GM18907 (cell line): Measurements from ENCODE around the gene HTRA3.

Experiments used
- ATAC-seq: cut with Tn5 transposase; IDR thresholded peaks from one replicate; pipeline ENCODE4 v1.9.1; 2021; ENCODE audit warnings: mild to moderate bottlenecking, moderate library complexity; ENCODE audit not compliant: unreplicated experiment

Gene HTRA3

DNA sequence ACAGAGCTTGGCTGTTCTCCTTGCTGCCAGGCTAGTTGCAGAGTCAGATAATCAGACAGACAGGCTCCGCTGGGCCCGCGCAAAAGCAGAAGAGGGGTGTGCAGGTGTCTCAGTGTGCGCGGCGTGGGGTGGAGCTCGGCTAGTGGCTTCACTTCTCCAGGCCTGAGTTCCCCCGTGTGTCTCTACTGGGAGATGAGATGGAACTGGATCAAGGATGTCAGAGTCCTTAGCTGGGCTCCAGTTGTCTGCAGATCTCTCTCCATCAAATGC, 21.1 kb downstream of the HTRA3 start:
- no peak for ATAC-seq

GRCh38 chr4:8291036-8291682, 21.6 kb downstream of the HTRA3 start:
- ATAC-seq = no peak

DNA sequence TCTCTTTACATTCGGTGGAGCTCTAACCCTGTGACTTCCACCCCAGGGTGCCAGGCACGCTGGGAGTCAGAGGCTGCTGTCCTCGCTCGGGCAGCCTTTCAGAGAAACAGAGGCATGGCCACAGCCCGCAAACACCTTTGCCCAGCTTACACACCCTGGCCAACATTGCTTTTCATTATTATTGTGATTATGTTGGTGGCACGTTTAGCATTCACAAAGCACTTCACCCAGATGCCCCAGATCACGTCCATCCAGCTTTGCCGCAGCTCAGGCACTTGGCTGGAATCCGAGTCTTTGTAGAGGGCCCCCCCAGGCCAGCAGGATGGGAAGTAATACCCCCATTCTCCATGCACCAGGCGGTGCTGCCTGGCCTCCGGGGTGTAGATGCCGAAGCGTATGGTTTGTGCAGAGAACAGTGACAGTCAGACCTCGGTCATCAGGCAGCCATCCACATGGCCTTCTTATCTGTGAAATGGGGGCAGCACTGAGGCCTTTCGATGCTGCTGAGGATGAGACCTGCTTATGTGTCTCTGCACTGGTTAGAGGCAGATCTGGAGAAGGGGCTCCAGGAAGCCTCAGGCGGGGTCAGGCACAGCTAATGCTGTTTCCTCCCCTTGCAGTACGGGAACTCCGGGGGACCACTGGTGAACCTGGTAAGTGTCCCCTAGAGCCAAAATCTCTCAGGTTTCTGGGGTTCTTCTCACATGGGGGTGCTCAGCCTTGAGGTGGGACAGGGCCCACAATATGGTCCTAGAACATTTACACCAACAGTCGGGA, 22.3 kb downstream of the HTRA3 start:
- ATAC-seq = no peak

DNA sequence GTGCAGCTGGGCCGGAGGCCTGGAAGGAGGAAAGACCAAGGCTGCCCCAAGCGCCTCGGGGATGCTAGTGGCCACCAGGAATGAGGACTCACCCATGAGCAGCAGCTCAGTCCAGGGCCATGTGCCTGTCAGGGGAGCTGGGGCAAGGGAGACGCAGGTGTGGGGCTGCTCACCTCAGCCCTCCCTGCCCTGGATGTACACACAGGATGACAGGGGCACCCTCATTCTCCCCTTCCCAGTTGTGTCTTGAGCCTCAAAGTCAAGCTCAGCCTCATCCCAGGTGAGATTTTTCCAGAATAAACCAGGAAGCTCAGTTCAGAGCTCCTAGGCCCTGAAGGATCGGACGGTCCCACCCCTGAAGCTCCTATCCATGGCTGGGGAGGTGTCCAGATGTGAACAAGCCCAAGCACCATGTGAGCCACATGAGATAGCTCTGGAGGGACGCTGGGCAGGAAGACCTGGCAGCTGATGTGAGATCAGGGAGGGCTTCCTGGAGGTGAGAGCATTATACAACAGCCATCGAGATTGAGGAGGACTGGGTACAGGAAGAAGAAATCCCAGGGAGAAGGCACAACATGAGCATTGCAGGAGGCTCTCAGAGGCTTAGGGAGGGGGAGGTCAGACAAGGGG, 23.0 kb downstream of the HTRA3 start:
- ATAC-seq = no peak

DNA sequence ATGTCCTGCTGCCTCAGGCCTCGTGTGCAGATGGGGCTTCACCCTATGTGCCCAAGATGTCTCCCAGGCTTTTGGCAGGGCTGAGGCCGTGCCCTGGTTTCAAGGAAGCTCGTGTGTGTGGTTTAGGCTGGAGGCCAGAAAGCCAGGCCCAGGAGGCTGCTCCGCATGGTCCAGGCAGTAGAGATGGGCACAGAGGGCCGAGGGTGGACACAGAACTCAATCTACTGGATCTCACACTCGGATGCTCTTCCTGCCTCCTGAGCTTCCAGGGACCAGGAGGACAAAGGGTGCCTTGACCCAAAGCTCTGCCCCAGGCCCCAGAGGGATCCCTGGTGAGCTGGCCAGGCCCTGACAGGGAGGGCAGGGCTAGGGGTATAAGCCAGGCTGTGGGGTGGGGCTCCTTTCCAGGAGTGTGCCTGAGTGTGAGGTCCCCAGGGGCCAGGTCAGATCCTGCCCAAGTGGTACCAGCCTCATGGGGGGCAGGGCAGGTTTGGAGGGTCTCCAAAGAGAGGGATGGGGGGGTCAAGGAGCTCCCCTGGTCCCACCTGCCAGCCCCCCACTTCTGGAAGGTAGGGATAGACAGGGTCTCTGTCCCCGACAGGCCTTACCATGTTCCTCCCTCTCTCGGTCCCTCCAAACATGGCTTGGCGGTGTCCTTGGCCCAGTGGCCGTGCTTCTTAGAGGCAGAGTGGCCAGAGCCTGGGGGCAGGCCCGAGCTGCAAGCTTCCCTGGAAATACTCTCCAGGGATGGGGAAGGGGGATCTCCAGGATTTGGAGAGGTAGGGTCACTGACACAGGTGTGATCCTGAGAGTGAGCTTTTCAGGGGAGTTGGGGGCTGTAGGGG, 23.8 kb downstream of the HTRA3 start:
- ATAC-seq = no peak

GRCh38 chr4:8294036-8294435, 24.5 kb downstream of the HTRA3 start:
- ATAC-seq = no peak

- ATAC-seq = no peak
Measured at GRCh38 chr4:8294775-8295174, 25.2 kb downstream of the HTRA3 start.

- ATAC-seq = no peak
Measured at GRCh38 chr4:8295471-8295870, 25.9 kb downstream of the HTRA3 start.

- no peak for ATAC-seq
Measured at GRCh38 chr4:8296491-8296890, 26.9 kb downstream of the HTRA3 start.

- ATAC-seq = no peak
Measured at GRCh38 chr4:8297141-8297601, 27.6 kb downstream of the HTRA3 start.

DNA sequence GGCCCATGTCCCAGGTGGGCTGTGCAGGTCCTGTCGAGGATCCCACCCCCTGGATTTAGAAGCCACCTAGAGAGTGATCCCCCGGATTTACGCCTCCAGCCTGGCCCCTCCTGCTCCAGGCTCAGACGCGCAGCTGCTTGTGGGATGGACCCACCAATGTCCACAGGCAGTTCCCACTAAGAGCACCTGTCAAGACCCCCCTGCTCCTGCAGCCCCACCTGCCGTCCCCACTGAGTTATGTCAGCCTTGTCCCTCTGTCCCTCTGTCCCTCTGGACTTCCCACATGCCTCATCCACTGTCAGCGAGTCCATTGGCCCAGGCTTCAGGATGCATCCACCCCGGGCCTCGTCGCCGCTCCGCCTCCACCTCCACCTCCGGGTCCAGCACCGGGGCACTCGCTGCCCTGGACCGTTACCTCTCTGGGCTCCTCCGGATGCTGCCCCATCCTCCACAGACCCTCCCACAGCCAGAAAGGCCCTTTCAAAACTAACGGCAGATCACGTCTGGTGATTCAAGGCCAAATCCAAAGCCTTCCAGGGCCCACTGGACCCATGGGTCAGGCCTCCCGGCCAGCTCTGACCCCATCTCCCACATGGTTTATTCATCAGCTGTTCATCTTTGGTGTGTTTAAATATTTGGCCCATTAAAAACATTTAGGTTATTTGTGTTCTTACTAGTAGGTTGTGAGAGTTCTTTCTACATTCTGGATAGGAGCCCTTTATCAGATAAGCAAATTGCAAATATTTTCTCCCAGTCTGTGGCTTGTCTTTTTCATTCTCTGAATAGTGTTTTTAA, 28.3 kb downstream of the HTRA3 start:
- no peak for ATAC-seq

DNA sequence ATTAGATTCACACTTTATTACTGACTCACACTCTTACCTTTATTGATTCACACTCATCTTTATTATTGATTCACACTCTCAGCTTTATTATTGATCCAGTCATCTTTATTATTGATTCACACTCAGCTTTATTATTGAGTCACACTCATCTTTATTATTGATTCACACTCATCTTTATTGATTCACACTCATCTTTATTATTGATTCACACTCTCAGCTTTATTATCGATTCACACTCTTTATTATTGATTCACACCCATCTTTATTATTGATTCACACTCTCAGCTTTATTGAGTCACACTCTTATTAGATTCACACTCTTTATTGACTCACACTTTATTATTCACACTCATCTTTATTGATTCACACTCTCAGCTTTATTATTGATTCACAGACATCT, 31.3 kb downstream of the HTRA3 start:
- no peak for ATAC-seq

DNA sequence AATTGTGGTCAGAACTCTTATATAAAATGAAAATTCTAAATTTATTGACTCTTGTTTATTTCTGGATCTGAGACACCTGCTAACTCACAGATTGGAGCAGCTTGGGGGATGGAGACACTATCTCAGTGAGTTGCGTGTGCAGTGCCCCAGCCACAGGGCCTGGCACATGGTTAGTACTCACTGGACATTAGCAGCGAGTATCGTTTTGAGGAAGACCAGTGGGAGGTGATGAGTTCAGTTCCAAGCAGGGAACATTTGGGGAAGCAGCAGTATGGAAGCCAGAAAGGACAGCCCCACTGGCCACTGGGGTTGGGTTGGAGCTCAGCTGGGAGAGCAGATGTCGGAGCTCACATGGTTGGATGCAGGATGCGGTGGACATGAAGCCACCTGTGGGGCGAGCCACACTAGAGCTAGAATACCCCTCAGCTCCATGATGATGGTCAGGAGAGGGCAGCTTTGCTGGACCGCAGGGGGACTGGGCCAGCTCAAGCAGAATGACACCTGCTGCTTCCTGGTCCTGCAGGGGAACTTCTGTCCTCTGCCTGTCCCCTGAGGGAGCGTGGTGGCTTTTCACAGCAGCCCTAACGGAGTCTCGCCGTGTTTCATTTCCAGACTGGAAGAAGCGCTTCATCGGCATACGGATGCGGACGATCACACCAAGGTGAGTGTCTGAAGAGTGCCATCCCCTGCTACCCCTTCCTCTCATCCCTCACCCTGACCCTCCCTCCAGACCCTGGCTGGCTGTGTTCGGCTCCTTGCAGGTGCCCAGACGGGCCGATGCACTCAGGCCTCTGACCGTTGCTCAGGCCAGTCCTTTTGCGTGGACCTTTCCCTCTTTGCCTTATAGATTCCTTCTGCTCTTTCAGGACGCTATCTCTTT, 32.5 kb downstream of the HTRA3 start:
- ATAC-seq = no peak

DNA sequence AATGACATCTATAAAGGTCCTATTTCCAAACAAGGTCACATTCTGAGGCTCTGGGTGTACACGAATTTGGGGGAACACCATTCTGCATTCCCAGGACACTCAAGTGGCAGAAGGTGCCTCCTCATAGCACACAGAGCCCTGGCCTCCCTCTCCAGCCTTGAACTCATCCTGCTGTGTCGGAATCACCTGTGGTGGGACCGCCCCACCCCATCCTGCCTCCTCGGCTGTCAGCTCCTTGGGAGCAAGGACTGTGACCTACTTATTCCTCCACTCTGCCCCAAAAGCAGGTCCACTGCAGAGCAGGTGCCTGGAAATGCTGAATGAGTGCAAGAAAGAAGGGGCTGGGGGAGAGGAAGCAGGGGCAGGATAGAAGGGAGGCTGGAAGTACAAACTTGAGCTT, 33.5 kb downstream of the HTRA3 start:
- ATAC-seq = no peak

DNA sequence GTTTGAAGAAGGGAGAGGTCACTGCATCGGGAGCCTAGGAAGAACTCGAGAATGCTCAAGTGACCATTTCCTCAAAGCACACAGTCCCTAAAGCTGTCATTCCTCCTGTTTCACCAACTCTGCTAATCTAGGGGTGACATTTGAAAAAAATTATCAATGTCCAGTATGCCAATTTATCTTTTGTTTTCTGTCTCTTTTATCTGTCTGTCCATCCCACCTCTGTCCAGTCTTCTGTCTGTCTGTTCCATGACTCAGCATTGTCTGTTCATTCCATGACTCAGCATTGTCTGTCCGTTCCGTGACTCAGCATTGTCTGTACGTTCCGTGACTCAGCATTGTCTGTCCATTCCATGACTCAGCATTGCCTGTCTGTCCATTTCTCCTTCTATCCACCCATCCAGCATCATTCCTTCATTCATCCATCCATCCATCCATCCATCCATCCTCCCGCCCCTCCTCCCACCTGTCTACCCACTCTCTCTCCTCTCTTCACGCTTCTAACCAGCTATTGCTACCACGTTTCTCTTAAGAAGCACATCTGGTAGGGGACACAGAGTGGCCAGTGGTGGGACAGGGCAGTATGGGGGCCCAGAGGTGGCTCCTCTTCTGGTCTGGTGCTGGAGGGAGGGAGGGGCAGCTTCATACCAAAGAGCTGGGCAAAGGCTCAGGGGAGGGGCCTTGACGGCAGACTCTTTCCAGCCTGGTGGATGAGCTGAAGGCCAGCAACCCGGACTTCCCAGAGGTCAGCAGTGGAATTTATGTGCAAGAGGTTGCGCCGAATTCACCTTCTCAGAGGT, 34.1 kb downstream of the HTRA3 start:
- ATAC-seq = no peak

DNA sequence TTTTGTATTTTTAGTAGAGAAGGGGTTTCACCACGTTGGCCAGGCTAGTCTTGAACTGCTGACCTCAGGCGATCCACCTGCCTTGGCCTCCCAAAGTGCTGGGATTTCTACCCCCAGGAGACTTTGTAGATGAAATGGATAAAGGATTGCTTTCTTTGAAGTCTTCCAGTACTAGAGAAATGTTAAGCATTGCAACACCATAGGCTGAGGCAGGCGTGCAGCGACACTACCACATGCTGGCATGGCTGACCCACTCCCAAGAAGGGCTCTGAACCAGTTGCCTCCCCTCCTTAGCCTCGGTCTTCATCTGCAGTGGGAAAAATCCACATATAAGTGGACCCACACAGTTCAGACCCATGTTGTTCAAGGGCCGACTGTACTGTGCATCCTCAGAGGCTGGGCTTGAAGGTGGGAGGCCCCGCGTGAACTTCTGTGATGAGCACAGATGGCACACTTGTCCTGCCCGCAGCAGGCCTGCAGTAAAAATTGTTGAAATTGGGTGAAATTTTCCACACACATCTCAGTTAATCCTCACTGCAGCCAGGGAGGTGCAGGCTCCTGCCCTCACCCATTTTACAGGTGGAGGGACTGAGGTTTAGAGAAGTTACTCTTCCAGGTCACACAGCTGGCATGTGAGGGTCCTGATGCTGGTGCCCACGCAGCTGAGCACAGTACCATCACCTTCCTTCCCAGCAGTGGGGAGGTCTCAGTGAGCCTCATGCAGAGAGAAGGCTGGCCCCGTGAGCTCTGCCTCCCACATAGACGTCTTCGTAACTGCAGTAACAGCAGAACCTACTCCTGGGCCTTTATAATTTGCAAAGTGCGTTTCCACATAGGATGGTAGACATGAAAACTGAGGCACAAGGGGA, 35.5 kb downstream of the HTRA3 start:
- no peak for ATAC-seq

GRCh38 chr4:8305851-8306471, 36.4 kb downstream of the HTRA3 start:
- ATAC-seq = no peak
